A549 (cell line): ENCODE measurements around the gene PCDHGA9. TPM values are rescaled to one million over a fixed set of nuclear protein-coding genes. Genes with fewer than 3 reads are reported as not detected.

ENCODE experiments used
- ATAC-seq, 2 experiments: fragments of 200-7000 bp in 1 of 2; fragments of >200 bp in 1 of 2; cut with Nextera tagmentation in 1 of 2; cut with Tn5 transposase in 1 of 2; 3 replicates each; pipeline versions ENCODE4 v1.8.0 to v1.9.1; 2018 to 2020; ENCODE audit warnings: mild to moderate bottlenecking in 1 of 2, moderate library complexity in 1 of 2
- CTCF ChIA-PET: fragments of 300-600 bp; sonication (Branson Sonifier 250); formaldehyde crosslinking; extraction: SDS; loops from one replicate; lab custom pipeline; 2021; ENCODE audit warnings: antibody characterized with exemption, inconsistent platforms; lab: Yijun Ruan, JAX
- POLR2A ChIA-PET: fragments of 350-600 bp; formaldehyde crosslinking; extraction: SDS; loops from one replicate; lab custom pipeline; 2021; ENCODE audit warnings: antibody characterized with exemption, inconsistent platforms; lab: Yijun Ruan, JAX
- DNase-seq, 2 experiments: peaks; one replicate each; pipeline versions ENCODE4 v3.0.0 to v3.0.0-alpha.2; 2011 to 2016; ENCODE audit warnings: low read depth in 1 of 2, low spot score in 1 of 2
- FAIRE-seq: peaks from 2 replicates; lab custom pipeline; 2011; peaks lifted over from hg19 to GRCh38; lab: Jason Lieb, UNC
- H3K27ac ChIP-seq, 2 experiments: fragments of >200 bp; sonication (Bioruptor Twin); formaldehyde crosslinking; 3 replicates each; pipeline ENCODE4 v1.5.1; 2016 to 2017
- H3K4me1 ChIP-seq: fragments of >200 bp; sonication (Bioruptor Twin); formaldehyde crosslinking; 3 replicates; pipeline ENCODE4 v1.6.1; 2016
- H3K4me2 ChIP-seq: fragments of >200 bp; sonication (Bioruptor Twin); formaldehyde crosslinking; 3 replicates; pipeline ENCODE4 v1.6.1; 2016
- H3K4me3 ChIP-seq: fragments of >200 bp; sonication (Bioruptor Twin); formaldehyde crosslinking; 3 replicates; pipeline ENCODE4 v1.5.1; 2016
- H3K9me3 ChIP-seq: fragments of >200 bp; sonication (Bioruptor Twin); formaldehyde crosslinking; 3 replicates; pipeline ENCODE4 v1.6.1; 2016
- CHD2 ChIP-seq: fragments of 150-350 bp; IDR thresholded peaks from 2 replicates; pipeline ENCODE4 v1.6.1; 2014; ENCODE audit warnings: low read length; ENCODE audit not compliant: partially characterized antibody
- ELK1 ChIP-seq: fragments of 150-350 bp; IDR thresholded peaks from 2 replicates; pipeline ENCODE4 v1.6.1; 2014; ENCODE audit warnings: low read depth, mild to moderate bottlenecking, low read length
- ESRRA ChIP-seq: fragments of 150-350 bp; IDR thresholded peaks from 2 replicates; pipeline ENCODE4 v1.6.1; 2014; ENCODE audit warnings: mild to moderate bottlenecking, low read length, borderline replicate concordance
- HEYL ChIP-seq: fragments of 250-450 bp; sonication (Bioruptor Pico); IDR thresholded peaks from 2 replicates; pipeline ENCODE4 v1.8.0; 2021; ENCODE audit warnings: mild to moderate bottlenecking, moderate library complexity
- HOXB13 ChIP-seq: fragments of 250-450 bp; sonication (Bioruptor Pico); IDR thresholded peaks from 2 replicates; pipeline ENCODE4 v1.5.0; 2020; ENCODE audit warnings: low read depth, mild to moderate bottlenecking, moderate library complexity
- JUNB ChIP-seq: fragments of >200 bp; sonication (Bioruptor Twin); formaldehyde crosslinking; IDR thresholded peaks from 2 replicates; pipeline ENCODE4 v1.6.1; 2016
- MAFK ChIP-seq: fragments of 450-650 bp; IDR thresholded peaks from 2 replicates; pipeline ENCODE4 v1.6.1; 2014; ENCODE audit not compliant: partially characterized antibody
- MYC ChIP-seq: IDR thresholded peaks from 2 replicates; pipeline ENCODE4 v1.6.1; 2012; ENCODE audit warnings: mild to moderate bottlenecking, inconsistent platforms, low read length, improper control_type of control experiment, borderline replicate concordance
- POLR2AphosphoS2 ChIP-seq: conservative IDR thresholded peaks from 2 replicates; pipeline ENCODE4 v1.6.1; 2012; ENCODE audit warnings: low read length, improper control_type of control experiment, inconsistent platforms
- RAD21 ChIP-seq, 2 experiments: fragments of >200 bp in 1 of 2; sonication (Bioruptor Twin) in 1 of 2; formaldehyde crosslinking in 1 of 2; IDR thresholded peaks in 1 of 2; conservative IDR thresholded peaks in 1 of 2; 2 replicates in 1 of 2; 3 replicates in 1 of 2; pipeline ENCODE4 v1.6.1; 2012 to 2018; ENCODE audit warnings: inconsistent platforms in 1 of 2
- RARB ChIP-seq: fragments of 250-450 bp; sonication (Bioruptor Pico); IDR thresholded peaks from 2 replicates; pipeline ENCODE4 v1.8.0; 2021; ENCODE audit warnings: mild to moderate bottlenecking, moderate library complexity
- SMC3 ChIP-seq: fragments of >200 bp; sonication (Bioruptor Twin); formaldehyde crosslinking; IDR thresholded peaks from 3 replicates; pipeline ENCODE4 v1.6.1; 2018; ENCODE audit warnings: inconsistent platforms
- TP53 ChIP-seq: fragments of 250-450 bp; sonication (Bioruptor Pico); IDR thresholded peaks from 2 replicates; pipeline ENCODE4 v1.5.0; 2021; ENCODE audit warnings: mild to moderate bottlenecking, moderate library complexity
- ZSCAN20 ChIP-seq: fragments of 250-450 bp; sonication (Bioruptor Pico); IDR thresholded peaks from 2 replicates; pipeline ENCODE4 v1.8.0; 2022; ENCODE audit warnings: mild to moderate bottlenecking, moderate library complexity
- WGBS: methylation state at CpG from one replicate; pipeline ENCODE4 v1.1.6; 2017; ENCODE audit errors: missing lambda C conversion rate; 5-methylcytosine and 5-hydroxymethylcytosine counted together
- polyA plus RNA-seq, 4 experiments: library from polyadenylated mRNA; depleted of rRNA in 3 of 4; stranded (reverse); fragments of >200 nt; fragmentation: RNase III in 1 of 4; extraction: RNeasy Plus Mini Kit Qiagen cat#74134 plus additional on column Dnase treatment in 1 of 4; gene quantifications; 2 replicates in 3 of 4; 3 replicates in 1 of 4; pipeline ENCODE4 v1.2.3, GENCODE V29; 2011 to 2017
- TF ChIP-seq, protein P1 (sequence below): IDR thresholded peaks from 2 replicates; pipeline ENCODE4 v1.6.1; 2012

Gene PCDHGA9
- polyA plus RNA-seq, 2 of the 4 experiments (the other 2 are of a cell fraction): 0.03 to 0.22 TPM

DNA sequence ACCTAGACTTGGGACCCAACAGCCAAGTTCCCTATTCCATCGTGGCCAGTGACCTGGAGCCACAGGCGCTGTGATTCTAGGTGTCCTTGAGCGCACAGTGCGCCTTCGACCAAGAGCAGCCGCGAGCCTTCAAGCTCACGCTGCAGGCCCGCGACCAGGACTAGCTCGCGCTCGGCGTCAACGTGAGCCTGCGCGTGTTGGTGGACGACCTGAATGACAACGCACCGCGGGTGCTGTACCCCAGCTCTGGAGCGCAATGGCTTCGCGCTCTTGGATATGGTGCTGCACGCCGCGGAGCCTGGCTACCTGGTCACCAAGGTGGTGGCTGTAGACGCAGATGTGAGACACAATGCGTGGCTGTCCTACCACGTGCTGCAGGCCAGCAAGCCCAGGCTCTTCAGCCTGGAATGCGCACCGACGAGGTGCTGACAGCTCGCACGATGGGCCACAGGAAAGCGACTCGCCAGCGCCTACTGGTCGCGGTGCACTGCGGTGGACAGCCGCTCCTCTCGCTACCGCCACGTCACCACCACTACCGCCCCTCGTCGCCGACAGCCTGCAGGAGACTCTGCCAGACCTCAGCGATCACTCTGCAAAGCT lies 39.1 kb downstream of the PCDHGA9 start:
- FAIRE-seq (no peak), DNase-seq (no peak), ATAC-seq (no peak)
- POLR2A ChIA-PET: no interaction called here
- H3K4me3 ChIP-seq: no peak overlapping the region
- H3K27ac ChIP-seq: no peak overlapping the region
- no peak for TF ChIP-seq JUNB
- TF ChIP-seq TP53 (CRISPR knock-in tag): no peak
- TF ChIP-seq, protein P1, sequence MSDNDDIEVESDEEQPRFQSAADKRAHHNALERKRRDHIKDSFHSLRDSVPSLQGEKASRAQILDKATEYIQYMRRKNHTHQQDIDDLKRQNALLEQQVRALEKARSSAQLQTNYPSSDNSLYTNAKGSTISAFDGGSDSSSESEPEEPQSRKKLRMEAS: no peak
- TF ChIP-seq RAD21 (conservative IDR thresholded peaks at IDR 0.05 in 1 of 2, IDR thresholded peaks at IDR 0.05 in 1 of 2): no peak
- no peak for TF ChIP-seq CHD2
- TF ChIP-seq HEYL: no peak
- TF ChIP-seq MAFK: no peak
- TF ChIP-seq SMC3: no peak
- TF ChIP-seq ELK1: no peak
- TF ChIP-seq POLR2AphosphoS2: no peak
- TF ChIP-seq HOXB13 (CRISPR knock-in tag): no peak
- TF ChIP-seq RARB: no peak
- TF ChIP-seq ZSCAN20 (CRISPR knock-in tag): no peak
- no peak for TF ChIP-seq ESRRA
- TF ChIP-seq MYC: no peak
- H3K4me1 ChIP-seq: no peaks in the 10 kb centered on the region
- WGBS: 77% methylated on average over 45 of the region's 50 CpGs
- CTCF ChIA-PET: interaction anchor here (1.3 kb wide), 1 partner anchor 122 kb away, joined by 4 read pairs; no protein-coding TSS in a partner anchor
- peaks cover 9% of the 10 kb centered on the region; the same call in 1 of the 3 replicates for H3K9me3 ChIP-seq
- H3K4me2 ChIP-seq: no peak overlapping the region

Other genes with a start within 250 kb of the PCDHGA9 start
Only the 30 nearest of the 37 such genes appear.
- gene PCDHB9, start 215.6 kb upstream of the PCDHGA9 start, polyA plus RNA-seq (2011; rRNA removed): 0.12 TPM in 1 of 2 replicates, not detected in the other
- 0.01 to 0.13 TPM (median 0.11 TPM) in 3 replicates for gene PCDHB9, start 215.6 kb upstream of the PCDHGA9 start, polyA plus RNA-seq (2017; fragmentation: RNase III; extraction: RNeasy Plus Mini Kit Qiagen cat#74134 plus additional on column Dnase treatment)
- 0.03 and 0.06 TPM in 2 replicates for gene PCDHB10, start 210.4 kb upstream of the PCDHGA9 start, polyA plus RNA-seq (2011; rRNA removed)
- gene PCDHB10, start 210.4 kb upstream of the PCDHGA9 start, polyA plus RNA-seq (2017; fragmentation: RNase III; extraction: RNeasy Plus Mini Kit Qiagen cat#74134 plus additional on column Dnase treatment): 0.04 TPM in 1 of 3 replicates, not detected in the others
- gene PCDHB11, start 203.2 kb upstream of the PCDHGA9 start, polyA plus RNA-seq (2011; rRNA removed): 0.21 and 0.22 TPM in 2 replicates
- 0.05 to 0.08 TPM (median 0.07 TPM) in 3 replicates for gene PCDHB11, start 203.2 kb upstream of the PCDHGA9 start, polyA plus RNA-seq (2017; fragmentation: RNase III; extraction: RNeasy Plus Mini Kit Qiagen cat#74134 plus additional on column Dnase treatment)
- 0.05 TPM in 2 replicates for gene PCDHB12, start 194.1 kb upstream of the PCDHGA9 start, polyA plus RNA-seq (2011; rRNA removed)
- gene PCDHB12, start 194.1 kb upstream of the PCDHGA9 start, polyA plus RNA-seq (2017; fragmentation: RNase III; extraction: RNeasy Plus Mini Kit Qiagen cat#74134 plus additional on column Dnase treatment): not detected in 3 replicates
- gene PCDHB13, start 188.9 kb upstream of the PCDHGA9 start, polyA plus RNA-seq (2011; rRNA removed): 0.19 and 0.28 TPM in 2 replicates
- gene PCDHB13, start 188.9 kb upstream of the PCDHGA9 start, polyA plus RNA-seq (2017; fragmentation: RNase III; extraction: RNeasy Plus Mini Kit Qiagen cat#74134 plus additional on column Dnase treatment): 0.05 to 0.08 TPM (median 0.08 TPM) in 3 replicates
- 0.13 and 0.14 TPM in 2 replicates for gene PCDHB14, start 179.4 kb upstream of the PCDHGA9 start, polyA plus RNA-seq (2011; rRNA removed)
- gene PCDHB14, start 179.4 kb upstream of the PCDHGA9 start, polyA plus RNA-seq (2017; fragmentation: RNase III; extraction: RNeasy Plus Mini Kit Qiagen cat#74134 plus additional on column Dnase treatment): 0.05 to 0.12 TPM (median 0.09 TPM) in 3 replicates
- 0.09 and 0.13 TPM in 2 replicates for gene PCDHB15, start 157.4 kb upstream of the PCDHGA9 start, polyA plus RNA-seq (2011; rRNA removed)
- 0.04 to 0.12 TPM (median 0.05 TPM) in 3 replicates for gene PCDHB15, start 157.4 kb upstream of the PCDHGA9 start, polyA plus RNA-seq (2017; fragmentation: RNase III; extraction: RNeasy Plus Mini Kit Qiagen cat#74134 plus additional on column Dnase treatment)
- 0.08 TPM in 1 of 2 replicates, not detected in the other for gene SLC25A2, start 98.7 kb upstream of the PCDHGA9 start, polyA plus RNA-seq (2011; rRNA removed)
- gene SLC25A2, start 98.7 kb upstream of the PCDHGA9 start, polyA plus RNA-seq (2017; fragmentation: RNase III; extraction: RNeasy Plus Mini Kit Qiagen cat#74134 plus additional on column Dnase treatment): not detected in 3 replicates
- 78.1 and 90.6 TPM in 2 replicates for gene TAF7, start 82.0 kb upstream of the PCDHGA9 start, polyA plus RNA-seq (2011; rRNA removed)
- 67.3 to 72.6 TPM (median 71.3 TPM) in 3 replicates for gene TAF7, start 82.0 kb upstream of the PCDHGA9 start, polyA plus RNA-seq (2017; fragmentation: RNase III; extraction: RNeasy Plus Mini Kit Qiagen cat#74134 plus additional on column Dnase treatment)
- 0.66 and 0.71 TPM in 2 replicates for gene PCDHGA1, start 72.3 kb upstream of the PCDHGA9 start, polyA plus RNA-seq (2011; rRNA removed)
- 0.32 to 0.42 TPM (median 0.33 TPM) in 3 replicates for gene PCDHGA1, start 72.3 kb upstream of the PCDHGA9 start, polyA plus RNA-seq (2017; fragmentation: RNase III; extraction: RNeasy Plus Mini Kit Qiagen cat#74134 plus additional on column Dnase treatment)
- 1.6 and 1.7 TPM in 2 replicates for gene PCDHGA2, start 64.0 kb upstream of the PCDHGA9 start, polyA plus RNA-seq (2011; rRNA removed)
- gene PCDHGA2, start 64.0 kb upstream of the PCDHGA9 start, polyA plus RNA-seq (2017; fragmentation: RNase III; extraction: RNeasy Plus Mini Kit Qiagen cat#74134 plus additional on column Dnase treatment): 0.47 to 0.78 TPM (median 0.58 TPM) in 3 replicates
- gene PCDHGA3, start 58.9 kb upstream of the PCDHGA9 start, polyA plus RNA-seq (2011; rRNA removed): 0.07 TPM in 1 of 2 replicates, not detected in the other
- not detected in 3 replicates for gene PCDHGA3, start 58.9 kb upstream of the PCDHGA9 start, polyA plus RNA-seq (2017; fragmentation: RNase III; extraction: RNeasy Plus Mini Kit Qiagen cat#74134 plus additional on column Dnase treatment)
- gene PCDHGB1, start 52.7 kb upstream of the PCDHGA9 start, polyA plus RNA-seq (2011; rRNA removed): 3.7 and 3.9 TPM in 2 replicates
- gene PCDHGB1, start 52.7 kb upstream of the PCDHGA9 start, polyA plus RNA-seq (2017; fragmentation: RNase III; extraction: RNeasy Plus Mini Kit Qiagen cat#74134 plus additional on column Dnase treatment): 1.3 to 1.6 TPM (median 1.5 TPM) in 3 replicates
- 0.48 and 0.61 TPM in 2 replicates for gene PCDHGA4, start 47.8 kb upstream of the PCDHGA9 start, polyA plus RNA-seq (2011; rRNA removed)
- gene PCDHGA4, start 47.8 kb upstream of the PCDHGA9 start, polyA plus RNA-seq (2017; fragmentation: RNase III; extraction: RNeasy Plus Mini Kit Qiagen cat#74134 plus additional on column Dnase treatment): 0.10 to 0.15 TPM (median 0.13 TPM) in 3 replicates
- gene PCDHGB2, start 42.8 kb upstream of the PCDHGA9 start, polyA plus RNA-seq (2011; rRNA removed): 0.36 and 0.54 TPM in 2 replicates
- 0.04 to 0.05 TPM (median 0.05 TPM) in 3 replicates for gene PCDHGB2, start 42.8 kb upstream of the PCDHGA9 start, polyA plus RNA-seq (2017; fragmentation: RNase III; extraction: RNeasy Plus Mini Kit Qiagen cat#74134 plus additional on column Dnase treatment)
- 0.37 and 0.57 TPM in 2 replicates for gene PCDHGA5, start 38.6 kb upstream of the PCDHGA9 start, polyA plus RNA-seq (2011; rRNA removed)
- 0.09 to 0.18 TPM (median 0.13 TPM) in 3 replicates for gene PCDHGA5, start 38.6 kb upstream of the PCDHGA9 start, polyA plus RNA-seq (2017; fragmentation: RNase III; extraction: RNeasy Plus Mini Kit Qiagen cat#74134 plus additional on column Dnase treatment)
- 1.1 and 1.2 TPM in 2 replicates for gene PCDHGB3, start 32.5 kb upstream of the PCDHGA9 start, polyA plus RNA-seq (2011; rRNA removed)
- 0.16 to 0.44 TPM (median 0.28 TPM) in 3 replicates for gene PCDHGB3, start 32.5 kb upstream of the PCDHGA9 start, polyA plus RNA-seq (2017; fragmentation: RNase III; extraction: RNeasy Plus Mini Kit Qiagen cat#74134 plus additional on column Dnase treatment)
- gene PCDHGA6, start 28.9 kb upstream of the PCDHGA9 start, polyA plus RNA-seq (2011; rRNA removed): 0.98 and 1.0 TPM in 2 replicates
- gene PCDHGA6, start 28.9 kb upstream of the PCDHGA9 start, polyA plus RNA-seq (2017; fragmentation: RNase III; extraction: RNeasy Plus Mini Kit Qiagen cat#74134 plus additional on column Dnase treatment): 0.22 to 0.37 TPM (median 0.23 TPM) in 3 replicates
- 0.95 and 1.1 TPM in 2 replicates for gene PCDHGA7, start 20.0 kb upstream of the PCDHGA9 start, polyA plus RNA-seq (2011; rRNA removed)
- 0.70 to 0.84 TPM (median 0.76 TPM) in 3 replicates for gene PCDHGA7, start 20.0 kb upstream of the PCDHGA9 start, polyA plus RNA-seq (2017; fragmentation: RNase III; extraction: RNeasy Plus Mini Kit Qiagen cat#74134 plus additional on column Dnase treatment)
- gene PCDHGB4, start 15.1 kb upstream of the PCDHGA9 start, polyA plus RNA-seq (2011; rRNA removed): 1.4 and 1.5 TPM in 2 replicates
- gene PCDHGB4, start 15.1 kb upstream of the PCDHGA9 start, polyA plus RNA-seq (2017; fragmentation: RNase III; extraction: RNeasy Plus Mini Kit Qiagen cat#74134 plus additional on column Dnase treatment): 0.90 to 1.6 TPM (median 1.1 TPM) in 3 replicates
- gene PCDHGA8, start 10.1 kb upstream of the PCDHGA9 start, polyA plus RNA-seq (2011; rRNA removed): 0.08 and 0.11 TPM in 2 replicates
- gene PCDHGA8, start 10.1 kb upstream of the PCDHGA9 start, polyA plus RNA-seq (2017; fragmentation: RNase III; extraction: RNeasy Plus Mini Kit Qiagen cat#74134 plus additional on column Dnase treatment): 0.03 to 0.04 TPM (median 0.04 TPM) in 3 replicates
- gene PCDHGB5, start 4.8 kb upstream of the PCDHGA9 start, polyA plus RNA-seq (2011; rRNA removed): 2.6 and 3.2 TPM in 2 replicates
- 1.9 to 2.8 TPM (median 2.5 TPM) in 3 replicates for gene PCDHGB5, start 4.8 kb upstream of the PCDHGA9 start, polyA plus RNA-seq (2017; fragmentation: RNase III; extraction: RNeasy Plus Mini Kit Qiagen cat#74134 plus additional on column Dnase treatment)
- gene PCDHGB6, start 5.2 kb downstream of the PCDHGA9 start, polyA plus RNA-seq (2011; rRNA removed): 0.21 and 0.30 TPM in 2 replicates
- gene PCDHGB6, start 5.2 kb downstream of the PCDHGA9 start, polyA plus RNA-seq (2017; fragmentation: RNase III; extraction: RNeasy Plus Mini Kit Qiagen cat#74134 plus additional on column Dnase treatment): 0.08 to 0.09 TPM (median 0.09 TPM) in 3 replicates
- gene PCDHGA10, start 10.2 kb downstream of the PCDHGA9 start, polyA plus RNA-seq (2011; rRNA removed): 0.04 and 0.08 TPM in 2 replicates
- 0.01 TPM in 1 of 3 replicates, not detected in the others for gene PCDHGA10, start 10.2 kb downstream of the PCDHGA9 start, polyA plus RNA-seq (2017; fragmentation: RNase III; extraction: RNeasy Plus Mini Kit Qiagen cat#74134 plus additional on column Dnase treatment)
- 0.14 and 0.16 TPM in 2 replicates for gene PCDHGB7, start 14.9 kb downstream of the PCDHGA9 start, polyA plus RNA-seq (2011; rRNA removed)
- gene PCDHGB7, start 14.9 kb downstream of the PCDHGA9 start, polyA plus RNA-seq (2017; fragmentation: RNase III; extraction: RNeasy Plus Mini Kit Qiagen cat#74134 plus additional on column Dnase treatment): 0.03 to 0.06 TPM (median 0.05 TPM) in 3 replicates
- gene PCDHGA11, start 18.3 kb downstream of the PCDHGA9 start, polyA plus RNA-seq (2011; rRNA removed): 0.05 and 0.10 TPM in 2 replicates
- gene PCDHGA11, start 18.3 kb downstream of the PCDHGA9 start, polyA plus RNA-seq (2017; fragmentation: RNase III; extraction: RNeasy Plus Mini Kit Qiagen cat#74134 plus additional on column Dnase treatment): 0.01 TPM in 1 of 3 replicates, not detected in the others
- 0.05 and 0.07 TPM in 2 replicates for gene PCDHGA12, start 27.7 kb downstream of the PCDHGA9 start, polyA plus RNA-seq (2011; rRNA removed)
- gene PCDHGA12, start 27.7 kb downstream of the PCDHGA9 start, polyA plus RNA-seq (2017; fragmentation: RNase III; extraction: RNeasy Plus Mini Kit Qiagen cat#74134 plus additional on column Dnase treatment): 0.03 TPM in 1 of 3 replicates, not detected in the others
- gene PCDHGC3, start 73.2 kb downstream of the PCDHGA9 start, polyA plus RNA-seq (2011; rRNA removed): 1.6 and 1.9 TPM in 2 replicates
- gene PCDHGC3, start 73.2 kb downstream of the PCDHGA9 start, polyA plus RNA-seq (2017; fragmentation: RNase III; extraction: RNeasy Plus Mini Kit Qiagen cat#74134 plus additional on column Dnase treatment): 4.9 to 5.3 TPM (median 5.2 TPM) in 3 replicates
- gene PCDHGC4, start 82.3 kb downstream of the PCDHGA9 start, polyA plus RNA-seq (2011; rRNA removed): 0.06 and 0.07 TPM in 2 replicates
- gene PCDHGC4, start 82.3 kb downstream of the PCDHGA9 start, polyA plus RNA-seq (2017; fragmentation: RNase III; extraction: RNeasy Plus Mini Kit Qiagen cat#74134 plus additional on column Dnase treatment): 0.03 TPM in 1 of 3 replicates, not detected in the others
- gene PCDHGC5, start 86.3 kb downstream of the PCDHGA9 start, polyA plus RNA-seq (2011; rRNA removed): 0.08 TPM in 1 of 2 replicates, not detected in the other
- gene PCDHGC5, start 86.3 kb downstream of the PCDHGA9 start, polyA plus RNA-seq (2017; fragmentation: RNase III; extraction: RNeasy Plus Mini Kit Qiagen cat#74134 plus additional on column Dnase treatment): 0.03 TPM in 1 of 3 replicates, not detected in the others